GM23248 (cell line): ENCODE results near the gene ZNF579. TPM values are rescaled to one million over a fixed set of nuclear protein-coding genes. Genes with fewer than 3 reads are reported as not detected.
"Not testable (repeated sequence)": the region's sequence is repeated elsewhere in the genome, so short reads cannot be mapped to it uniquely, and the experiment has no call there.

Source experiments
- DNase-seq: peaks from one replicate; pipeline ENCODE4 v3.0.0-alpha.2; 2015
- H2AFZ ChIP-seq: fragments of 200-600 bp; sonication (generic); 2 replicates; pipeline ENCODE4 v1.6.1; 2016; ENCODE audit warnings: antibody characterized with exemption
- H3F3A ChIP-seq: fragments of 200-600 bp; sonication (generic); 2 replicates; pipeline ENCODE4 v1.6.1; 2016; ENCODE audit warnings: mild to moderate bottlenecking, antibody characterized with exemption, mixed run types; ENCODE audit not compliant: insufficient read depth
- H3K27ac ChIP-seq: fragments of 200-600 bp; sonication (generic); 2 replicates; pipeline ENCODE4 v1.5.1; 2016; ENCODE audit warnings: mild to moderate bottlenecking
- H3K27me3 ChIP-seq: fragments of 200-600 bp; sonication (generic); replicated peaks from 2 replicates; pipeline ENCODE4 v1.6.1; 2016; ENCODE audit warnings: mild to moderate bottlenecking; ENCODE audit not compliant: insufficient read depth
- H3K36me3 ChIP-seq: fragments of 200-600 bp; sonication (generic); 2 replicates; pipeline ENCODE4 v1.6.1; 2016; ENCODE audit warnings: low read depth, mild to moderate bottlenecking
- H3K4me1 ChIP-seq: fragments of 200-600 bp; sonication (generic); 2 replicates; pipeline ENCODE4 v1.6.1; 2016; ENCODE audit warnings: mild to moderate bottlenecking; ENCODE audit not compliant: insufficient read depth
- H3K4me2 ChIP-seq: fragments of 200-600 bp; sonication (generic); one replicate; pipeline ENCODE4 v1.6.1; 2016; ENCODE audit warnings: mild to moderate bottlenecking; ENCODE audit not compliant: unreplicated experiment
- H3K4me3 ChIP-seq: fragments of 200-600 bp; sonication (generic); 2 replicates; pipeline ENCODE4 v1.5.1; 2016; ENCODE audit warnings: mild to moderate bottlenecking
- H3K79me2 ChIP-seq: fragments of 200-600 bp; sonication (generic); 2 replicates; pipeline ENCODE4 v1.6.1; 2016; ENCODE audit warnings: mild to moderate bottlenecking; ENCODE audit not compliant: insufficient read depth
- H3K9ac ChIP-seq: fragments of 200-600 bp; sonication (generic); 2 replicates; pipeline ENCODE4 v1.6.1; 2016; ENCODE audit warnings: mild to moderate bottlenecking
- H3K9me2 ChIP-seq: fragments of 200-600 bp; sonication (generic); 2 replicates; pipeline ENCODE4 v1.6.1; 2016; ENCODE audit warnings: mixed run types, mild to moderate bottlenecking, moderate library complexity; ENCODE audit not compliant: insufficient read depth
- H3K9me3 ChIP-seq: fragments of 200-600 bp; sonication (generic); one replicate; pipeline ENCODE4 v1.6.1; 2017; ENCODE audit warnings: low read depth
- H4K20me1 ChIP-seq: fragments of 200-600 bp; sonication (generic); 2 replicates; pipeline ENCODE4 v1.6.0; 2016; ENCODE audit not compliant: insufficient read depth
- EZH2 ChIP-seq: fragments of 200-600 bp; sonication (generic); IDR thresholded peaks from 2 replicates; pipeline ENCODE4 v1.6.1; 2018; ENCODE audit warnings: antibody characterized with exemption, mild to moderate bottlenecking; ENCODE audit not compliant: insufficient read depth, poor library complexity, severe bottlenecking
- EZH2phosphoT487 ChIP-seq: fragments of 200-600 bp; sonication (generic); IDR thresholded peaks from 2 replicates; pipeline ENCODE4 v1.6.1; 2018; ENCODE audit warnings: antibody characterized with exemption, moderate library complexity, mild to moderate bottlenecking, low read depth; ENCODE audit not compliant: insufficient read depth
- WGBS, 2 experiments: methylation state at CpG; one replicate each; pipeline ENCODE4 v1.1.6; 2015 to 2017; ENCODE audit warnings: low lambda C conversion rate in 2 of 2, low coverage in 1 of 2; ENCODE audit errors: missing lambda C conversion rate in 2 of 2; 5-methylcytosine and 5-hydroxymethylcytosine counted together
- in situ Hi-C: fragments of 300-500 bp; cut with MboI; formaldehyde crosslinking; loops from 2 replicates; pipeline ENCODE4 v1.15.0; 2020
- polyA plus RNA-seq: library from polyadenylated mRNA; unstranded; fragments of >200 nt; fragmentation: Nextera tagmentation; extraction: Ambion mirVana; gene quantifications from 2 replicates; pipeline ENCODE4 v1.2.1, GENCODE V29; 2016
- total RNA-seq: library from RNA; depleted of rRNA; stranded (reverse); fragments of >200 nt; shearing (Covaris generic); gene quantifications from 2 replicates; pipeline ENCODE4 v1.2.3, GENCODE V29; 2014

The ZNF579 gene
- total and polyA plus RNA-seq, 2 experiments from 2014 or later, result 1.8 to 7.9 TPM

- Histone ChIP-seq H2AFZ (no peak overlapping the region), H3F3A (no peaks in the 10 kb centered on the region), H4K20me1 (no peaks in the 10 kb centered on the region), H3K27ac (no peak overlapping the region), H3K4me2 (no peak overlapping the region), H3K9ac (no peak overlapping the region), H3K9me2 (no peaks in the 10 kb centered on the region), H3K36me3 (no peaks in the 10 kb centered on the region), H3K4me1 (no peaks in the 10 kb centered on the region), H3K27me3 (no peaks in the 10 kb centered on the region), H3K79me2 (no peaks in the 10 kb centered on the region), H3K9me3 (no peaks in the 10 kb centered on the region), H3K4me3 (no peak overlapping the region)
- in situ Hi-C loops, result no loop called here
- WGBS, 2 experiments, result 70 to 74% methylated on average over 12 of the region's 12 CpGs
- TF ChIP-seq EZH2phosphoT487 (no peak), EZH2 (no peak)
- DNase-seq, result no peak
Observed at GRCh38 chr19:55535173-55535964, 45.3 kb downstream of the ZNF579 start.

DNA sequence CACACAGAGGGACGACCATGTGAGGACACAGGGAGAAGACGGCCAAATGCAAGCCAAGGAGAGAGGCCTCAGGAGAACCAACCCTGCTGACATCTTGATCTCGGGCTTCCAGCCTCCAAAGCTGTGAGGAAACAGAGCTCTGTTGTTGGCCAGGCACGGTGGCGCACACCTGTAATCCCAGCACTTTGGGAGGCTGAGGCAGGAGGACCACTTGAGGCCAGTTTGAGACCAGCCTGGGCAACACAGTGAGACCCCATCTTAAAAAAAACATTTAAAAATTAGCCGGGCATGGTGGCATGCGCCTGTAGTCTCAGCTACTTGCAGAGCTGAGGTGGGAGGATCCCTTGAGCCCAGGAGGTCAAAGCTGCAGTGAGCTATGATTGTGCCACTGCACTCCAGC, 46.4 kb downstream of the ZNF579 start:
- not testable (repeated sequence) for H3K27me3 ChIP-seq, H3K9me2 ChIP-seq
- WGBS, 2 experiments, result 71 to 76% methylated on average over 7 of the region's 7 CpGs

DNA sequence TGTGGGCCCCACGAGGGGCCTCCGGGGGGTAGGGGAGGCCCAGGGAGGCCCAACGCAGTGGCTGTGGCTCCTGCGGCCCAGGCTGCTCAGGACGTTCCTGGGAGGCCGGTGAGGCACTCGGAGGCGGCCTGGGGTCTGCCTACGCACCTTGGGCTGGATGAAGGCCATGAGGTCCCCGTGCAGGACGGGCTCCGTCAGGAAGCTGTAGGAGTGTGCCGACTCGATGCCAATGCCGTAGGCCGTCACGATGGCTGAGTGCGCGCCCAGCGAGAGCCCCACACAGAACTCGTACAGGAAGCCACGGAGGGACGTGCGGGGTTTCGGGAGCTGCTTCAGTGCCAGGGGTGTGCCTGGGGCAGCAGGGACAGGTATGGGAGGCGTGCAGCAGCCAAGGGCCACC, 49.7 kb downstream of the ZNF579 start:
- TF ChIP-seq EZH2phosphoT487 (no peak), EZH2 (no peak)
- H2AFZ ChIP-seq, result no peak overlapping the region
- no peak overlapping the region for H3K4me3 ChIP-seq
- H3K9me2 ChIP-seq, result no peaks in the 10 kb centered on the region
- DNase-seq, result no peak
- H3K4me1 ChIP-seq, result no peaks in the 10 kb centered on the region; the same call in 1 of the 2 replicates
- no peaks in the 10 kb centered on the region for H3K27me3 ChIP-seq
- H3K79me2 ChIP-seq, result no peaks in the 10 kb centered on the region
- no peaks in the 10 kb centered on the region for H3K9me3 ChIP-seq
- in situ Hi-C loops, result no loop called here
- H3K27ac ChIP-seq, result no peak overlapping the region
- no peak overlapping the region for H3K9ac ChIP-seq
- H3F3A ChIP-seq, result peaks cover 20% of the 10 kb centered on the region; the same call in 1 of the 2 replicates
- no peak overlapping the region for H3K4me2 ChIP-seq
- H4K20me1 ChIP-seq, result no peaks in the 10 kb centered on the region
- WGBS, 2 experiments, result 81 to 85% methylated on average over 21 to 26 of the region's 26 CpGs
- no peaks in the 10 kb centered on the region for H3K36me3 ChIP-seq

More for the DNA sequence above, 46.4 kb downstream of the ZNF579 start:
- H3K4me2 ChIP-seq, H2AFZ ChIP-seq, DNase-seq, in situ Hi-C loops, H3K9me3 ChIP-seq, H3K79me2 ChIP-seq, H4K20me1 ChIP-seq, H3K36me3 ChIP-seq, H3K9ac ChIP-seq, H3F3A ChIP-seq, H3K4me1 ChIP-seq, H3K27ac ChIP-seq, H3K4me3 ChIP-seq: not testable (repeated sequence)

GRCh38 chr19:55529636-55530234, 50.9 kb downstream of the ZNF579 start:
- Histone ChIP-seq H3K36me3 (no peaks in the 10 kb centered on the region), H3F3A (peaks cover 20% of the 10 kb centered on the region; the same call in 1 of the 2 replicates), H3K27me3 (no peaks in the 10 kb centered on the region), H3K9me2 (no peaks in the 10 kb centered on the region), H4K20me1 (no peaks in the 10 kb centered on the region), H3K9ac (no peak overlapping the region), H3K4me2 (no peak overlapping the region), H3K79me2 (no peaks in the 10 kb centered on the region), H3K9me3 (no peaks in the 10 kb centered on the region), H3K4me3 (no peak overlapping the region), H3K4me1 (no peaks in the 10 kb centered on the region; the same call in 1 of the 2 replicates), H2AFZ (no peak overlapping the region), H3K27ac (no peak overlapping the region)
- TF ChIP-seq EZH2phosphoT487 (no peak), EZH2 (no peak)
- WGBS, 2 experiments, result 80 to 83% methylated on average over 41 to 55 of the region's 56 CpGs
- in situ Hi-C loops, result no loop called here
- DNase-seq, result no peak
